Smooth muscle cell (in vitro differentiated cells): ENCODE results near the gene CTNNA3. TPM values are rescaled to one million over a fixed set of nuclear protein-coding genes. Genes with fewer than 3 reads are reported as not detected.

Experiments used
- DNase-seq: peaks from one replicate; lab custom pipeline; 2025; ENCODE audit not compliant: unreplicated experiment; lab: John Stamatoyannopoulos, UW
- H2AFZ ChIP-seq: fragments of 200-600 bp; sonication (generic); 2 replicates; pipeline ENCODE4 v1.6.0; 2016; ENCODE audit warnings: antibody characterized with exemption, low read depth, mild to moderate bottlenecking
- H3F3A ChIP-seq: fragments of 200-600 bp; sonication (generic); 2 replicates; pipeline ENCODE4 v1.6.0; 2017; ENCODE audit warnings: antibody characterized with exemption, low read depth
- H3K27ac ChIP-seq: fragments of 200-600 bp; sonication (generic); 2 replicates; pipeline ENCODE4 v1.5.1; 2016; ENCODE audit warnings: low read depth, mild to moderate bottlenecking
- H3K27me3 ChIP-seq: fragments of 200-600 bp; sonication (generic); 2 replicates; pipeline ENCODE4 v1.6.1; 2016; ENCODE audit warnings: low read depth, mild to moderate bottlenecking
- H3K36me3 ChIP-seq: fragments of 200-600 bp; sonication (generic); 2 replicates; pipeline ENCODE4 v1.5.1; 2016; ENCODE audit warnings: low read depth
- H3K4me1 ChIP-seq: fragments of 200-600 bp; sonication (generic); 2 replicates; pipeline ENCODE4 v1.5.1; 2016; ENCODE audit warnings: low read depth
- H3K4me2 ChIP-seq: fragments of 200-600 bp; sonication (generic); 2 replicates; pipeline ENCODE4 v1.6.0; 2016; ENCODE audit warnings: mild to moderate bottlenecking
- H3K4me3 ChIP-seq: fragments of 200-600 bp; sonication (generic); 2 replicates; pipeline ENCODE4 v1.5.1; 2016; ENCODE audit warnings: mild to moderate bottlenecking
- H3K79me2 ChIP-seq: fragments of 200-600 bp; sonication (generic); 2 replicates; pipeline ENCODE4 v1.6.0; 2016; ENCODE audit warnings: low read depth, mild to moderate bottlenecking
- H3K9ac ChIP-seq: fragments of 200-600 bp; sonication (generic); 2 replicates; pipeline ENCODE4 v1.6.0; 2016; ENCODE audit warnings: low read depth
- H3K9me3 ChIP-seq: fragments of 200-600 bp; sonication (generic); replicated peaks from 2 replicates; pipeline ENCODE4 v1.5.1; 2016; ENCODE audit warnings: low read depth
- H4K20me1 ChIP-seq: fragments of 200-600 bp; sonication (generic); 2 replicates; pipeline ENCODE4 v1.6.0; 2016; ENCODE audit warnings: low read depth
- CTCF ChIP-seq: fragments of 200-600 bp; sonication (generic); IDR thresholded peaks from 2 replicates; pipeline ENCODE4 v1.5.1; 2017; ENCODE audit warnings: borderline replicate concordance, mild to moderate bottlenecking, antibody characterized with exemption; ENCODE audit not compliant: insufficient read depth, poor library complexity, severe bottlenecking
- WGBS: methylation state at CpG from one replicate; pipeline ENCODE4 v1.1.7; 2016; ENCODE audit warnings: low lambda C conversion rate; 5-methylcytosine and 5-hydroxymethylcytosine counted together
- polyA plus RNA-seq: library from polyadenylated mRNA; unstranded; fragments of >200 nt; fragmentation: Nextera tagmentation; extraction: Ambion mirVana; gene quantifications from 2 replicates; pipeline ENCODE4 v1.2.1, GENCODE V29; 2016
- total RNA-seq: library from RNA; depleted of rRNA; stranded (reverse); fragments of >200 nt; gene quantifications from 2 replicates; pipeline ENCODE4 v1.2.3, GENCODE V29; 2014

The CTNNA3 gene
- total and polyA plus RNA-seq, 2 experiments from 2014 or later = 1.3 TPM; not detected in 1

- H3K9ac ChIP-seq = no peak overlapping the region
- no peaks in the 10 kb centered on the region for H3F3A ChIP-seq
- no peaks in the 10 kb centered on the region for H3K79me2 ChIP-seq
- no peak for TF ChIP-seq CTCF
- H2AFZ ChIP-seq = no peak overlapping the region
- no peaks in the 10 kb centered on the region for H3K9me3 ChIP-seq
- no peak overlapping the region for H3K27ac ChIP-seq
- H4K20me1 ChIP-seq = no peaks in the 10 kb centered on the region
- H3K4me1 ChIP-seq = no peaks in the 10 kb centered on the region
- no peak overlapping the region for H3K4me2 ChIP-seq
- 95% methylated on average over 4 of the region's 4 CpGs for WGBS
- no peaks in the 10 kb centered on the region for H3K27me3 ChIP-seq
- H3K36me3 ChIP-seq = no peaks in the 10 kb centered on the region
- no peak overlapping the region for H3K4me3 ChIP-seq
- no peak for DNase-seq
Measured at GRCh38 chr10:66980246-66980815, 715.7 kb downstream of the CTNNA3 start.

GRCh38 chr10:66964946-66965345 lies 731.0 kb downstream of the CTNNA3 start:
- no peak overlapping the region for H3K4me3 ChIP-seq
- H3K79me2 ChIP-seq = no peaks in the 10 kb centered on the region
- no peak overlapping the region for H2AFZ ChIP-seq
- no peaks in the 10 kb centered on the region for H3K9me3 ChIP-seq
- H3K36me3 ChIP-seq = no peaks in the 10 kb centered on the region
- DNase-seq = no peak
- no peak overlapping the region for H3K27ac ChIP-seq
- H3K27me3 ChIP-seq = no peaks in the 10 kb centered on the region
- no peaks in the 10 kb centered on the region for H3F3A ChIP-seq
- H3K9ac ChIP-seq = no peak overlapping the region
- TF ChIP-seq CTCF = no peak
- no peaks in the 10 kb centered on the region for H4K20me1 ChIP-seq
- H3K4me1 ChIP-seq = no peaks in the 10 kb centered on the region
- no peak overlapping the region for H3K4me2 ChIP-seq
- 95% methylated on average over 4 of the region's 4 CpGs for WGBS

GRCh38 chr10:66958466-66958865 lies 737.5 kb downstream of the CTNNA3 start:
- Histone ChIP-seq H3K79me2 (no peaks in the 10 kb centered on the region), H3K4me1 (peaks cover 4% of the 10 kb centered on the region), H3K9ac (no peak overlapping the region), H3K4me3 (no peak overlapping the region), H3K27ac (no peak overlapping the region), H4K20me1 (no peaks in the 10 kb centered on the region), H2AFZ (no peak overlapping the region), H3K4me2 (no peak overlapping the region), H3K36me3 (no peaks in the 10 kb centered on the region), H3K9me3 (no peaks in the 10 kb centered on the region), H3F3A (no peaks in the 10 kb centered on the region), H3K27me3 (no peaks in the 10 kb centered on the region)
- 100% methylated on average over 2 of the region's 2 CpGs for WGBS
- DNase-seq = no peak
- TF ChIP-seq CTCF = no peak

- Histone ChIP-seq H3K4me2 (no peak overlapping the region), H3K9me3 (no peaks in the 10 kb centered on the region), H3K79me2 (no peaks in the 10 kb centered on the region), H3K27me3 (no peaks in the 10 kb centered on the region), H2AFZ (no peak overlapping the region), H4K20me1 (no peaks in the 10 kb centered on the region), H3K27ac (no peak overlapping the region), H3K4me1 (no peaks in the 10 kb centered on the region), H3K4me3 (no peak overlapping the region), H3F3A (no peaks in the 10 kb centered on the region), H3K36me3 (no peaks in the 10 kb centered on the region), H3K9ac (no peak overlapping the region)
- no peak for TF ChIP-seq CTCF
- 81% methylated on average over 2 of the region's 2 CpGs for WGBS
- DNase-seq = no peak
Measured at GRCh38 chr10:66951896-66952295, 744.1 kb downstream of the CTNNA3 start.
